IPS-15b (cell line): ENCODE data around the gene ERVK3-1.
A peak's percentile ranks its signal among the peaks of the same experiment; 100 is the strongest.

Experiments used
- H3K27me3 ChIP-seq: one replicate; pipeline ENCODE4 v1.6.1; 2013; ENCODE audit warnings: low read length; ENCODE audit not compliant: control insufficient read depth, insufficient read depth
- H3K36me3 ChIP-seq: one replicate; pipeline ENCODE4 v1.6.1; 2013; ENCODE audit warnings: low read length; ENCODE audit not compliant: control insufficient read depth, insufficient read depth
- H3K4me1 ChIP-seq: one replicate; pipeline ENCODE4 v1.6.1; 2013; ENCODE audit warnings: mild to moderate bottlenecking, low read length; ENCODE audit not compliant: control insufficient read depth, insufficient read depth
- H3K4me3 ChIP-seq: one replicate; pipeline ENCODE4 v1.5.1; 2013; ENCODE audit warnings: low read depth, low read length
- H3K9ac ChIP-seq: one replicate; pipeline ENCODE4 v1.6.1; 2013; ENCODE audit warnings: low read depth, mild to moderate bottlenecking, low read length
- H3K9me3 ChIP-seq: one replicate; pipeline ENCODE4 v1.6.1; 2013; ENCODE audit warnings: mild to moderate bottlenecking, low read length; ENCODE audit not compliant: control insufficient read depth, insufficient read depth

The ERVK3-1 gene

GRCh38 chr19:58278541-58279041 lies 26.6 kb upstream of the ERVK3-1 start, which contains the start of gene ZNF8:
Gene ZNF8 (plus strand): TSS chr19:58278955. CDS start chr19:58279082, 127 bp downstream.
- H3K36me3 ChIP-seq: peaks cover 10% of the 10 kb centered on the region
- H3K4me3 ChIP-seq: peak within 1 kb of the TSS; percentile 97
- H3K4me1 ChIP-seq: peaks cover 5% of the 10 kb centered on the region
- H3K9me3 ChIP-seq: no peaks in the 10 kb centered on the region
- peak within 1 kb of the TSS; percentile 98 for H3K9ac ChIP-seq
- no peaks in the 10 kb centered on the region for H3K27me3 ChIP-seq

DNA sequence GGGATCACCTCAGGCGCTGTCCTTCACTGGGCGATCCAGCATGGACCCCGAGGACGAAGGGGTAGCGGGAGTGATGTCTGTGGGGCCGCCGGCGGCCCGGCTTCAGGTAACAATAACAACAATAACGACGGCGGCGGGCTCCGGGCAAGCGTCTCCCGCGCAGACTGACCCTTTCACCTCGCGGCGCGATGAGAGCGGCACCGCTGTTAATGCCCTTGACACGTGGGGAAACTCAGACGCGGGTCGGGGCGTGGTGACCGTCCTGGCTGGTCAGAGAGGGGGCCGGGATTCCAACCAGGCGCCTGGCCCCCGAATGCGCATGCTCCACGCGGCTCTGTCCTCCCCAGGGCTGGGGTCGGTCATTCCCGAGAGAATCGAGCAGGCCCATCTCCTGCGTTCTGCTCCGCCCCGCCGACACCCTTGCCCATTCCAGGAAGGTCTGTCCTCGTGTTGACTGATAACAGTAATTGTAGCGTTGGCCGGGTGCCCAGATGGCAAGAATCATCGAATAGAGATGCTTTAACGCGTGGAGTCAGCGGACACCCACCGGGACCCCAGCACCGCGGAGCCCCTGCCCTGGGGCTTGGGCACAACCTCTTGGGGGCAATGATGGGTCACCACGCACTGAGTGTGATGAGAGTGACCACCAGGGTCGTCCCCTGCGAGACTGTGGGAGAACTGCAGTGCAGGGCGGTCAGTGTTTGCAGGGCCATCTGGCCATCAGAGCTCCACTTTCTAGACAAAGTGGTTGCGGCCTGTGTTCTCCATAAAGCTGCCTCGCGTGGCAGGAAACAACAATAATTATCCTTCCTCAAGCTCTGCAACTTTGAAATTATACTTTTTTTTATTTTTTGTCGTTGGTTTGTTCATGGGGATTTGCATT lies 25.9 kb upstream of the ERVK3-1 start:
- H3K27me3 ChIP-seq: no peaks in the 10 kb centered on the region
- H3K4me3 ChIP-seq: peak overlapping the region; percentile 97
- H3K9ac ChIP-seq: peak overlapping the region; percentile 98
- H3K9me3 ChIP-seq: no peaks in the 10 kb centered on the region
- H3K36me3 ChIP-seq: peaks cover 10% of the 10 kb centered on the region
- H3K4me1 ChIP-seq: peaks cover 5% of the 10 kb centered on the region

DNA sequence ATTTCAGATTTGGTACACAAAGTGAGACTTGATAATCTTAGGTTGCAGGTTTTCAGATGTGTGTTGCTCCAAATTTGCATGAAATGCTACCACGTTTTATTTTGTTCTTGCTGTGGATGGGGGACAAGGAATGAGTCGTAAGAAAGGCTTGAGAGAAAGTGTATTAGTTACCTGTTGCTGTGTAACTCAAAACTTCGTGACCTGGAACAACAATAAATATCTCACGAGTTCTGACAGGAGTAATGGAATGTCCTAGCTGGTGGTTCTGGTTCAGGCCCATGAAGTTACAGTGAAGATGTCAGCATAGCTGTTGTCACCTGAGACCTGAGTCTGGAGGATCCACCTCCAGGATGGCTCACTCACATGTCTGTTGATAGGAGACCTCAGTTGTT lies 25.3 kb upstream of the ERVK3-1 start:
- Histone ChIP-seq H3K4me1 (peaks cover 5% of the 10 kb centered on the region), H3K4me3 (peak overlapping the region; percentile 97), H3K9me3 (no peaks in the 10 kb centered on the region), H3K27me3 (no peaks in the 10 kb centered on the region), H3K9ac (peak overlapping the region; percentile 98), H3K36me3 (peaks cover 12% of the 10 kb centered on the region)

DNA sequence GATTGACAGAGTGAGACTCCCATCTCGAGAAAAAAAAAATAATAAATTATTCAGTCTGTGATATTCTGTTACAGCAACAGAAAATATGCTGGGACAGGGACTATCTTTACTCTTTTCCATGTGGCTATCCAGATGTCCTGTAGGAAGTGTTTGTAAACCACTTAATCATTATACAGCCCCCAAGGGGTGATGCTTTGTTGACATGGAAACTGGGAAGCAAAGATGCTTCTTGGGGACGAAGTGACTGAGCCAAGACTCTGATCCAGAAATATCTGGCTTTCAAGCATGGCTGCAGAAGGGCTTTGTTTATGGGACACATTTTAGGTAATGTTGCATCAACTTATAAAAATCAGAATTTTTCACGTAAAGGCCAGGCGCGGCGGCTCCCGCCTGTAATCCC lies 21.0 kb upstream of the ERVK3-1 start:
- no peak overlapping the region for H3K9ac ChIP-seq
- peaks cover 5% of the 10 kb centered on the region for H3K4me1 ChIP-seq
- no peaks in the 10 kb centered on the region for H3K9me3 ChIP-seq
- peaks cover 36% of the 10 kb centered on the region for H3K36me3 ChIP-seq
- no peak overlapping the region for H3K4me3 ChIP-seq
- H3K27me3 ChIP-seq: no peaks in the 10 kb centered on the region

DNA sequence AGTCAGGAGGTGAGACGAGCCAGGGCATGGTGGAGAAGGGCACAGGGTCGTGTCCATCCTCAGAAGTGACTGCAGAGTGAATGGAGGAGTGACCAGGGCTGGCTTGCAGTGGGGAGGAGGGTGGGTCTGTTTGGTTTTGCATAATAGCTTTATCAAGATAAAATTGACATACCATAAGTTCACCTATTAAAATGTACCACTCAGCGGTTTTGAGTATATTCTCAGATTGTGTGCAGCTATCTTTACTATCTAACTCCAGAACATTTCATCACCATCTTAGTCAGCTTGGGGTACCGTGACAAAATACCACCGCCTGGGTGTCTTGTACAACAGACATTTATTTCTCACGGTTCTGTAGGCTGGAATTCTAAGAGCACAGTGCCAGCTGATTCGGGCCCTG lies 13.2 kb upstream of the ERVK3-1 start:
- Histone ChIP-seq H3K4me1 (no peaks in the 10 kb centered on the region), H3K4me3 (no peak overlapping the region), H3K36me3 (peaks cover 62% of the 10 kb centered on the region), H3K9ac (no peak overlapping the region), H3K27me3 (no peaks in the 10 kb centered on the region), H3K9me3 (peaks cover 5% of the 10 kb centered on the region)

DNA sequence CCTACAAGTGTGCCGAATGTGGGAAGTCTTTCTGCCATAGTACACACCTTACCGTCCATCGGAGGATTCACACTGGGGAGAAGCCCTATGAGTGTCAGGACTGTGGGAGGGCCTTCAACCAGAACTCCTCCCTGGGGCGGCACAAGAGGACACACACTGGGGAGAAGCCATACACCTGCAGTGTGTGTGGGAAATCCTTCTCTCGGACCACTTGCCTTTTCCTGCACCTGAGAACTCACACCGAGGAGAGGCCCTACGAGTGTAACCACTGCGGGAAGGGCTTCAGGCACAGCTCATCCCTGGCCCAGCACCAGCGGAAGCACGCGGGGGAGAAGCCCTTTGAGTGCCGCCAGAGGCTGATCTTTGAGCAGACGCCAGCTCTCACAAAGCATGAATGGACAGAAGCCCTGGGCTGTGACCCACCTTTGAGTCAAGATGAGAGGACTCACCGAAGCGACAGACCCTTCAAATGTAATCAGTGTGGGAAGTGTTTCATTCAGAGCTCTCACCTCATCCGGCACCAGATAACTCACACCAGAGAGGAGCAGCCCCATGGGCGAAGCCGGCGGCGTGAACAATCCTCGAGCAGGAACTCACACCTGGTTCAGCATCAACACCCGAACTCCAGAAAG lies 10.3 kb upstream of the ERVK3-1 start:
- H3K27me3 ChIP-seq: no peaks in the 10 kb centered on the region
- no peak overlapping the region for H3K9ac ChIP-seq
- H3K9me3 ChIP-seq: peaks cover 5% of the 10 kb centered on the region
- H3K4me3 ChIP-seq: no peak overlapping the region
- H3K36me3 ChIP-seq: peaks cover 56% of the 10 kb centered on the region
- no peaks in the 10 kb centered on the region for H3K4me1 ChIP-seq

GRCh38 chr19:58296104-58296503 lies 9.1 kb upstream of the ERVK3-1 start:
- no peak overlapping the region for H3K4me3 ChIP-seq
- H3K27me3 ChIP-seq: no peaks in the 10 kb centered on the region
- peaks cover 5% of the 10 kb centered on the region for H3K9me3 ChIP-seq
- H3K9ac ChIP-seq: no peak overlapping the region
- H3K4me1 ChIP-seq: no peaks in the 10 kb centered on the region
- peaks cover 56% of the 10 kb centered on the region for H3K36me3 ChIP-seq

DNA sequence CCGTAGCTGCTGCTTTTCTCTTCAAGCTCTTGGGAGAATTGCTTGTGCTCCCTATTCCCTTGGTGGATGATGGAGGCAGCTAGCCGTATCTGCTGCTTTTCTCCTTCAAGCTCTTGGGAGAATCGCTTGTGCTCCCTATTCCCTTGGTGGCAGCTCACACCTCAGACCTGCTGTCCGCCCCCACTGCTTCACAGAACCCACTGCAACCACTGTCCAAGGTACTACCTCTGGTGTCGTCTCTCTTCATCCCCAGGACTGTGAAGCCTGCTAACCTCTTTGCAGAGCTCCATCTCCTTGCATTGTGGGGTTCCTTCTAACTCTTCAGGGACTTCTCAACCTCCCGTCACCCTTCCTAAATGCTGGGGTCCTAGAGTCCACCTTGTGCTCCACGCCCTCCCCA lies 4.6 kb upstream of the ERVK3-1 start:
- no peak overlapping the region for H3K4me3 ChIP-seq
- no peaks in the 10 kb centered on the region for H3K9me3 ChIP-seq
- H3K27me3 ChIP-seq: no peaks in the 10 kb centered on the region
- H3K9ac ChIP-seq: no peak overlapping the region
- no peaks in the 10 kb centered on the region for H3K4me1 ChIP-seq
- peaks cover 17% of the 10 kb centered on the region for H3K36me3 ChIP-seq

DNA sequence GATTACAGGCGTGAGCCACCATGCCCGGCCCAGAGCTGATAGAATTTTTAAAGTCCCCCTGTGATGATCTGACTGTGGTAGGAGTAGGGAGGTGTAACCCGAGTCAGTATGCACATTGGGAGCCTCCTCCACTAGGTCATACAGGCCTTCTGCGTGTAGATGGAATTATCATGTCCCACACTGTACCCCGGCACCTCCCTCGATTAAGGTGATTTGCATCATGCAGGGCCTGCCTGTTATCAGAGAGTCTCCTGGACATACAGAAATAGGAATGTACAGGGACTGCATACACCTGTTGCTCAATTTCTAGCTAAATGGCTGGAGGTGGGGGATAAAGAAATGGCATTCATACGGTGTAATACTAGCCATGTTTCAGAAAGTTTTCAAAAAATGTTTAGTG lies 922 bp upstream of the ERVK3-1 start:
- Histone ChIP-seq H3K4me1 (peaks cover 3% of the 10 kb centered on the region), H3K36me3 (peaks cover 20% of the 10 kb centered on the region), H3K9ac (no peak overlapping the region), H3K4me3 (peak overlapping the region; percentile 100), H3K27me3 (no peaks in the 10 kb centered on the region), H3K9me3 (no peaks in the 10 kb centered on the region)

DNA sequence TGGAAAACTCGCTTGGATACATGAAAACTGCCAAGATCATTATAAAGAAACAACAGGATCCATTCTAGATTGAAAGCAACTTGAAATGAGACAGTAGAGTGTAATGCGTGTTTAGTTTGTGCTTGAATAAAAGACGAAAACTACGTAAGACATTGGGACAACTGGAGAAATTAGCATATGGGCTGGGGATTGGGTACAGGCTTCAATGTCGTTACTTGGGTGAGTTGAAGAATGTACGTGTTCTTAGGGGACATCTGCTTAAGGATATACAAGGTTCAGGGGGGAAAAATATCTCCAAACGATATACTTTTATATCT lies 471 bp upstream of the ERVK3-1 start:
- Histone ChIP-seq H3K4me1 (peaks cover 3% of the 10 kb centered on the region), H3K9ac (peak overlapping the region; percentile 18), H3K36me3 (peaks cover 19% of the 10 kb centered on the region), H3K4me3 (peak overlapping the region; percentile 100), H3K9me3 (no peaks in the 10 kb centered on the region), H3K27me3 (no peaks in the 10 kb centered on the region)

- Histone ChIP-seq H3K9me3 (no peaks in the 10 kb centered on the region), H3K4me1 (peaks cover 3% of the 10 kb centered on the region), H3K27me3 (no peaks in the 10 kb centered on the region), H3K4me3 (peak overlapping the region; percentile 100), H3K36me3 (peaks cover 14% of the 10 kb centered on the region), H3K9ac (peak overlapping the region; percentile 79)
Observed at GRCh38 chr19:58305932-58306323, 751 bp downstream of the ERVK3-1 start.

DNA sequence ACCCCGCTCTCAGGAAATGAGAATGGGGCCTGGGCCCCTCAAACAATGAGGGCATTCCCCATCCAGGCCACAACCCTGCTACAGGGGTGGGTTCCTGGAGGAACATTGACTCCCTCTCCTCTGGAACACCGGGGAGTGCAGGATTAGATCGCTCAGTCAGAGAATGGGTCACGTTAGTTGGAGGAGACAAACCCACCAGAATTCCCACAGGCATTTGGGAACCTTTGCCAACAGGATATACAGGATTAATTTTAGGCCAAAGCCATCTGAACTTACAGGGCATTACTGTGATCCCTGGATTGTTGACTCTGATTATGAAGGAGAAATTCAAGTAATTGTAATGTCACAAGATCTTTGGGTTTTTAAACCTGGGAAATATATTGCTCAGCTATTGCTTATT lies 2.6 kb downstream of the ERVK3-1 start:
- Histone ChIP-seq H3K4me3 (no peak overlapping the region), H3K9me3 (no peaks in the 10 kb centered on the region), H3K27me3 (no peaks in the 10 kb centered on the region), H3K9ac (no peak overlapping the region), H3K36me3 (peaks cover 26% of the 10 kb centered on the region), H3K4me1 (peaks cover 3% of the 10 kb centered on the region)
